Neural progenitor cell (in vitro differentiated cells): ENCODE measurements around the gene IGF2.

Experiments
- EZH2 ChIP-seq: fragments of 200-600 bp; sonication (generic); IDR thresholded peaks from 2 replicates; pipeline ENCODE4 v1.6.1; 2017; ENCODE audit warnings: antibody characterized with exemption, mild to moderate bottlenecking, moderate library complexity
- EZH2phosphoT487 ChIP-seq: fragments of 200-600 bp; sonication (generic); IDR thresholded peaks from 2 replicates; pipeline ENCODE4 v1.6.1; 2017; ENCODE audit warnings: antibody characterized with exemption
- TF ChIP-seq, protein P1 (sequence below): fragments of 200-600 bp; sonication (generic); IDR thresholded peaks from 2 replicates; pipeline ENCODE4 v1.5.1; 2017; ENCODE audit warnings: antibody characterized with exemption, mild to moderate bottlenecking

DNA sequence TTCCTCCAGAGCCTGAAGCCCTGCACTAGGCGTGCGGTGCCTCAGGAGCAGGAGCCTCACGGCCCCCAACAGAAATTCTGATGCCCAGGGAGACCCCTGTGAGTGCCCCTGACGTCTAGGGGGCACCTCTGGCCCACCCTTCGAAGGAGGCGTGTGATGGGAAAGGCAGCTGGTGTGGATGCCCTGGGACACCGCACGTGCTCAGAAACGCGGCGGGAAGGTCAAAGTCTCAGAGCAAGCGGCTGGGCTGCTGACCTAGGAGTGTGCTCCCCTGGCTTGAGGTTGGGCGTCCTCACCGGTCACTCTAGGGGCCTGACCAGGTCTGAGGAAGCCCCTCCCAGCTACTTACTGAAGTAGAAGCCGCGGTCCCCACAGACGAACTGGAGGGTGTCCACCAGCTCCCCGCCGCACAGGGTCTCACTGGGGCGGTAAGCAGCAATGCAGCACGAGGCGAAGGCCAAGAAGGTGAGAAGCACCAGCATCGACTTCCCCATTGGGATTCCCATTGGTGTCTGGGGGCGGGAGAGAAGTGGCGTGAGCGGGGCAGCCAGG, 4.1 kb downstream of the IGF2 start:
- TF ChIP-seq EZH2phosphoT487 (no peak), EZH2 (no peak)
- TF ChIP-seq, protein P1, sequence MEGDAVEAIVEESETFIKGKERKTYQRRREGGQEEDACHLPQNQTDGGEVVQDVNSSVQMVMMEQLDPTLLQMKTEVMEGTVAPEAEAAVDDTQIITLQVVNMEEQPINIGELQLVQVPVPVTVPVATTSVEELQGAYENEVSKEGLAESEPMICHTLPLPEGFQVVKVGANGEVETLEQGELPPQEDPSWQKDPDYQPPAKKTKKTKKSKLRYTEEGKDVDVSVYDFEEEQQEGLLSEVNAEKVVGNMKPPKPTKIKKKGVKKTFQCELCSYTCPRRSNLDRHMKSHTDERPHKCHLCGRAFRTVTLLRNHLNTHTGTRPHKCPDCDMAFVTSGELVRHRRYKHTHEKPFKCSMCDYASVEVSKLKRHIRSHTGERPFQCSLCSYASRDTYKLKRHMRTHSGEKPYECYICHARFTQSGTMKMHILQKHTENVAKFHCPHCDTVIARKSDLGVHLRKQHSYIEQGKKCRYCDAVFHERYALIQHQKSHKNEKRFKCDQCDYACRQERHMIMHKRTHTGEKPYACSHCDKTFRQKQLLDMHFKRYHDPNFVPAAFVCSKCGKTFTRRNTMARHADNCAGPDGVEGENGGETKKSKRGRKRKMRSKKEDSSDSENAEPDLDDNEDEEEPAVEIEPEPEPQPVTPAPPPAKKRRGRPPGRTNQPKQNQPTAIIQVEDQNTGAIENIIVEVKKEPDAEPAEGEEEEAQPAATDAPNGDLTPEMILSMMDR, result no peak
